ENCODE measurements around the gene ST8SIA6.

The ST8SIA6 gene

DNA sequence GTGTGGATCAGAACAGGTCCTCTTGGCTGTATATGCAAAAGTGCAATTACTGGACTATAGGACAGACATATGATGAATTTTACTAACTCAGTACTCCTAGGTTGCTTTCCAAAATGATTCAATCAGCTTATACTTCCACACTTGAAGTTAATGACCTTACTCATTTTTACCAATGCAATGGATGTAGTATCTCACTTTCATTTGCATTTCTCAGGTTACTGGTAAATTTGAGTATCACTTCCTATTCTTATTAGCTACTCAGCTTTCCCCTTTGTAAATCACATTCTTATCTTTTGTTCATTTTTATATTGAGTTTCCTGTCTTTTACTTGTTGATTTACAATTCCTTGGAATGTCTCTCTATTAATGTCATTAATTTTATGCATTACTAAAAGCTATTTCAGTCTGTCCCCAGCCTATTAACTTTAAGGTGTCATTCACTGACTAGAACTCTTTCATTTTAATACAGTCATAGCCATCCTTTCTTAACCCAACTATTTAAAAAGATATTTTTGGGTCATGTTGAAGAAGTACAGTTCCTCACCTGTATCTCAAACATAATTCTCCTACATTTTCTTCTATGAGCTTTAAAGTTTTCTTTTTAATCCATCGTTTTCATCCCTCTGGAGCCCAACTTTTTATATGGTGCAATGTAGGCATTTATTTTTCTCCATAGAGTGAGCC is 137.8 kb downstream of the ST8SIA6 start:
- Histone ChIP-seq H3K23ac (ENCODE audit: low read length) (no peak overlapping the region), H2BK120ac (ENCODE audit: insufficient read depth, low read length, poor library complexity) (no peak overlapping the region), H4K8ac (ENCODE audit: low read depth, low read length) (no peak overlapping the region), H3K27ac (ENCODE audit: low read depth, low read length) (no peak overlapping the region), H3K36me3 (ENCODE audit: control insufficient read depth in 1 of 2, insufficient read depth in 2 of 2, low read length in 2 of 2) (no peaks in the 10 kb centered on the region), H2BK5ac (ENCODE audit: low read depth, low read length, poor library complexity) (no peak overlapping the region), H3K79me1 (ENCODE audit: low read length) (no peaks in the 10 kb centered on the region), H2AK5ac (ENCODE audit: low read length) (no peak overlapping the region), H2AFZ (ENCODE audit: insufficient read depth, low read length, poor library complexity) (no peak overlapping the region), H3K27me3 (ENCODE audit: insufficient read depth, low read length) (no peaks in the 10 kb centered on the region), H3K9ac (ENCODE audit: low read length) (no peak overlapping the region), H3K4me2 (ENCODE audit: low read length) (no peak overlapping the region), H2BK12ac (ENCODE audit: low read length) (no peak overlapping the region), H4K91ac (ENCODE audit: low read depth, low read length) (no peak overlapping the region), H3K9me3 (ENCODE audit: insufficient read depth, low read depth, low read length) (no peaks in the 10 kb centered on the region), H3K4ac (ENCODE audit: low read depth, low read length) (no peak overlapping the region), H3K79me2 (ENCODE audit: control insufficient read depth, insufficient read depth, low read length, poor library complexity) (no peaks in the 10 kb centered on the region), H4K12ac (ENCODE audit: low read depth, low read length) (no peak overlapping the region), H3K4me3 (ENCODE audit: low read depth, low read length) (no peak overlapping the region), H3K4me1 (ENCODE audit: control insufficient read depth in 1 of 2, insufficient read depth in 2 of 2, low read length in 2 of 2) (no peaks in the 10 kb centered on the region), H3K18ac (ENCODE audit: low read length) (no peak overlapping the region), H3K14ac (ENCODE audit: low read length) (no peak overlapping the region)
- DNase-seq = no peak
- WGBS (ENCODE audit: extremely low coverage, insufficient coverage, insufficient read length) = no CpG with 5 or more reads among the region's 1 CpG

DNA sequence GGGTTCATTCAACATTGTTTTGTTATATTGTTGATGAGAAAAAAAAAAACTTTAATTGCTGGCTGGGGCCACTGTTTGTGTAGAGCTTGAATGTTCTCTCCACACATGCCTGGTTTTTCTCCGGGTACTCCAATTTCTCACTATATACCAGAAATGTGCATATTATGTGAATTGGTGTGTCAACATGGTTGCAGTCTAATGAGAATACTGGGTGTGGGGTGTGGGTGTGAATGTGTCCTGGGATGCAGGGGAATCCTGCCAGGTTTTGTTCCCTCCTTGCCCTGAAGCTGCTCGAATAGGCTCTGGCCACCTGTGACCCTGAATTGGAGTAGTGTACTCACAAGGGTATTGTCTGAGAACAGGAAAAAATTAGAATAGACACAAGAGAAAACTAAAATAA is 145.0 kb downstream of the ST8SIA6 start:
- Histone ChIP-seq H3K9me3 (ENCODE audit: insufficient read depth, low read depth, low read length) (no peaks in the 10 kb centered on the region), H3K4me1 (ENCODE audit: control insufficient read depth in 1 of 2, insufficient read depth in 2 of 2, low read length in 2 of 2) (no peaks in the 10 kb centered on the region), H3K23ac (ENCODE audit: low read length) (no peak overlapping the region), H3K14ac (ENCODE audit: low read length) (no peak overlapping the region), H3K4me3 (ENCODE audit: low read depth, low read length) (no peak overlapping the region), H3K4me2 (ENCODE audit: low read length) (no peak overlapping the region), H2AFZ (ENCODE audit: insufficient read depth, low read length, poor library complexity) (no peak overlapping the region), H4K8ac (ENCODE audit: low read depth, low read length) (no peak overlapping the region), H2BK120ac (ENCODE audit: insufficient read depth, low read length, poor library complexity) (no peak overlapping the region), H2BK5ac (ENCODE audit: low read depth, low read length, poor library complexity) (no peak overlapping the region), H3K18ac (ENCODE audit: low read length) (no peak overlapping the region), H3K4ac (ENCODE audit: low read depth, low read length) (no peak overlapping the region), H3K79me2 (ENCODE audit: control insufficient read depth, insufficient read depth, low read length, poor library complexity) (no peaks in the 10 kb centered on the region), H3K36me3 (ENCODE audit: control insufficient read depth in 1 of 2, insufficient read depth in 2 of 2, low read length in 2 of 2) (no peaks in the 10 kb centered on the region), H4K12ac (ENCODE audit: low read depth, low read length) (no peak overlapping the region), H3K79me1 (ENCODE audit: low read length) (no peaks in the 10 kb centered on the region), H2BK12ac (ENCODE audit: low read length) (no peak overlapping the region), H3K27me3 (ENCODE audit: insufficient read depth, low read length) (no peaks in the 10 kb centered on the region), H2AK5ac (ENCODE audit: low read length) (no peak overlapping the region), H4K91ac (ENCODE audit: low read depth, low read length) (no peak overlapping the region), H3K27ac (ENCODE audit: low read depth, low read length) (no peak overlapping the region), H3K9ac (ENCODE audit: low read length) (no peak overlapping the region)
- DNase-seq = no peak
- no CpG with 5 or more reads among the region's 2 CpGs for WGBS (ENCODE audit: extremely low coverage, insufficient coverage, insufficient read length)

DNA sequence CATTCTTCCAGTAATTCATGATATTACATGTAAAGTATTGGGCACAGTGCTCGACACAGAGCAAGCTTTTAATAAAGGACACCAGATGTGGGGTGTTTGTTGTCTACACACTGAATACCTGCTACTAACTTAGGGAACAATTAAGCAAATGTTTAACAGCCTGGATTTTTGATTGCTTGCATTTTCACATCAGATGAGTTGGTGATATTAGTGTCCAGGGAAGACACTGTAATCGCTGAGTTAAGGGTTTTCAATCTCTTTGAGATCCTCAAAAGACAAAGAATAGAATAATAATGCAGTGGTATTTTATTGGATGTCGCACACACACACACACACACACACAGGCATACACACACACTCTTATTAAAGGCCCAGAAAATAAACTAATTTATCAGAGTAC is 147.3 kb downstream of the ST8SIA6 start:
- no peak for DNase-seq
- Histone ChIP-seq H3K18ac (ENCODE audit: low read length) (no peak overlapping the region), H3K9ac (ENCODE audit: low read length) (no peak overlapping the region), H3K79me1 (ENCODE audit: low read length) (no peaks in the 10 kb centered on the region), H2BK12ac (ENCODE audit: low read length) (no peak overlapping the region), H3K9me3 (ENCODE audit: insufficient read depth, low read depth, low read length) (no peaks in the 10 kb centered on the region), H4K8ac (ENCODE audit: low read depth, low read length) (no peak overlapping the region), H3K14ac (ENCODE audit: low read length) (no peak overlapping the region), H3K36me3 (ENCODE audit: control insufficient read depth in 1 of 2, insufficient read depth in 2 of 2, low read length in 2 of 2) (no peaks in the 10 kb centered on the region), H3K4me1 (ENCODE audit: control insufficient read depth in 1 of 2, insufficient read depth in 2 of 2, low read length in 2 of 2) (no peaks in the 10 kb centered on the region), H3K4me2 (ENCODE audit: low read length) (no peak overlapping the region), H2AFZ (ENCODE audit: insufficient read depth, low read length, poor library complexity) (no peak overlapping the region), H3K4me3 (ENCODE audit: low read depth, low read length) (no peak overlapping the region), H4K91ac (ENCODE audit: low read depth, low read length) (no peak overlapping the region), H4K12ac (ENCODE audit: low read depth, low read length) (no peak overlapping the region), H3K27me3 (ENCODE audit: insufficient read depth, low read length) (no peaks in the 10 kb centered on the region), H2AK5ac (ENCODE audit: low read length) (no peak overlapping the region), H3K23ac (ENCODE audit: low read length) (no peak overlapping the region), H3K79me2 (ENCODE audit: control insufficient read depth, insufficient read depth, low read length, poor library complexity) (no peaks in the 10 kb centered on the region), H3K4ac (ENCODE audit: low read depth, low read length) (no peak overlapping the region), H3K27ac (ENCODE audit: low read depth, low read length) (no peak overlapping the region), H2BK5ac (ENCODE audit: low read depth, low read length, poor library complexity) (no peak overlapping the region), H2BK120ac (ENCODE audit: insufficient read depth, low read length, poor library complexity) (no peak overlapping the region)
- WGBS (ENCODE audit: extremely low coverage, insufficient coverage, insufficient read length) = no CpG with 5 or more reads among the region's 3 CpGs

DNA sequence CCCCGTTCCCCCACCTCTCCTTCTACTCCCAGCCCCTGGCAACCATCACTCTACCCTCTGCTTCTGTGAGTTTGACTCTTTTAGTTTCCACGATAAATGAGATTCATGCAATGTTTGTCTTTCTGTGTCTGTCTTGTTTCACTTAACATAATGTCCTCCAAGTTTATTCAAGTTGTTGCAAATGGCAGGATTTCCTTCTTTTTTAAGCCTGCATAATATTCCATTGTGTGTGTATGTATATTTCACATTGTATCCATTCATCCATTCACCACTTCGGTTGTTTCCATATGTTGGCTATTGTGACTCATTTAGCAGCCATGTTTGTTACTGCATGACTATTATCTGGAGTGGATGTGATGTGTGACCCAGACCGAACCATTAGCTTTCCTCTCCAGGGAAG is 162.0 kb downstream of the ST8SIA6 start:
- no peaks in the 10 kb centered on the region for H3K36me3 ChIP-seq (ENCODE audit: control insufficient read depth in 1 of 2, insufficient read depth in 2 of 2, low read length in 2 of 2)
- no peak overlapping the region for H3K18ac ChIP-seq (ENCODE audit: low read length)
- no peak overlapping the region for H3K9ac ChIP-seq (ENCODE audit: low read length)
- no peak overlapping the region for H2AFZ ChIP-seq (ENCODE audit: insufficient read depth, low read length, poor library complexity)
- no peaks in the 10 kb centered on the region for H3K27me3 ChIP-seq (ENCODE audit: insufficient read depth, low read length)
- H3K14ac ChIP-seq (ENCODE audit: low read length) = no peak overlapping the region
- no peaks in the 10 kb centered on the region for H3K79me1 ChIP-seq (ENCODE audit: low read length)
- no peak overlapping the region for H2AK5ac ChIP-seq (ENCODE audit: low read length)
- no peak overlapping the region for H3K4ac ChIP-seq (ENCODE audit: low read depth, low read length)
- H2BK120ac ChIP-seq (ENCODE audit: insufficient read depth, low read length, poor library complexity) = no peak overlapping the region
- no peak overlapping the region for H4K91ac ChIP-seq (ENCODE audit: low read depth, low read length)
- no peak overlapping the region for H4K8ac ChIP-seq (ENCODE audit: low read depth, low read length)
- no peak overlapping the region for H2BK12ac ChIP-seq (ENCODE audit: low read length)
- H3K9me3 ChIP-seq (ENCODE audit: insufficient read depth, low read depth, low read length) = no peaks in the 10 kb centered on the region
- H3K23ac ChIP-seq (ENCODE audit: low read length) = no peak overlapping the region
- no peaks in the 10 kb centered on the region for H3K79me2 ChIP-seq (ENCODE audit: control insufficient read depth, insufficient read depth, low read length, poor library complexity)
- H2BK5ac ChIP-seq (ENCODE audit: low read depth, low read length, poor library complexity) = no peak overlapping the region
- no peak overlapping the region for H3K4me3 ChIP-seq (ENCODE audit: low read depth, low read length)
- no peak overlapping the region for H3K27ac ChIP-seq (ENCODE audit: low read depth, low read length)
- no peak overlapping the region for H3K4me2 ChIP-seq (ENCODE audit: low read length)
- no peak for DNase-seq
- no peaks in the 10 kb centered on the region for H3K4me1 ChIP-seq (ENCODE audit: control insufficient read depth in 1 of 2, insufficient read depth in 2 of 2, low read length in 2 of 2)
- H4K12ac ChIP-seq (ENCODE audit: low read depth, low read length) = no peak overlapping the region
- WGBS (ENCODE audit: extremely low coverage, insufficient coverage, insufficient read length) = no CpG with 5 or more reads among the region's 4 CpGs
